DMS79 treated with DMSO at 0.1 percent for 48 hours (cell line): Measurements from ENCODE around the gene PSMB7.

Experiments
- DNase-seq: peaks from one replicate; lab custom pipeline; 2025; lab: John Stamatoyannopoulos, UW

PSMB7 gene

GRCh38 chr9:124326378-124326777, 88.9 kb downstream of the PSMB7 start:
- DNase-seq: no peak

GRCh38 chr9:124325816-124326215, 89.4 kb downstream of the PSMB7 start:
- DNase-seq: no peak

GRCh38 chr9:124323904-124324303, 91.3 kb downstream of the PSMB7 start:
- DNase-seq: no peak

DNA sequence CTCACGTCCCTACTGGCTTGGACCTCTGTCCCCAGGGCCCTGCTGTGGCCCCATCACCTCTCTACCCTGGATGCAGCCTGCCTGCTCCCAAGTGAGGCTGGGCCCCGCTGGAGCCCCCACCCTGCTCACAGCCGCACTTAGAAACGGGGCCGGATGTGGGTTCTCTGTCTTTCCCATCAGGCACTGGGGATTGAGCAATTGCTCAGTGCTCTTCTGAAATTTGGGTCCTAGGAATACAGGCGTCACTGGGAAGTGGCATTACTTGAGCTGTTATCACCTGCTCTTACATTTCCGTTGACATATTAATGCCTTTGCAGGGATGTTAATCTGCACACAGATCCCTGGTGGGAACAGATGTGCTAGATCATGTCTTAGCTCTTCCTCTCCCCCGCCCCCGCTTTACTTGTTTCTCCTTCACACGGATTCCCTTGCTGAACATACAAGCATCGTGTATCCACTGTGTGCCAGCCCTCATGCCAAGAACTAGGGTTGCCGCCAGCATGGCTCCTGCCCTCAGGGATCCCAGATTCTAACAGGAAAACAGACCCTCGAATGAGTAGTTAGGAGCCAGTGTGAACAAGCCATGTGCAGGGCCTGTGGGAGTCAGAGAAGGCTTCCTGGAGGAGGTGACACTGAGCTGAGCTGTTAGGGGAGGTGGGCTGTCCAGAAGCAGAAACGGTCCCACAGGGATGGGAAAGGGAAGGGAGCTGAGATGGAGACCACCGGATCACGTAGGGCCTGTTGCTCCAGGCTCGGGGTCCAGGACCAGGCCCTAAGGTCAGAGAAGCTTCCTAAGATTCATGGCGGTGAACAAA, 92.4 kb downstream of the PSMB7 start:
- no peak for DNase-seq

GRCh38 chr9:124321935-124322334, 93.3 kb downstream of the PSMB7 start:
- no peak for DNase-seq

DNA sequence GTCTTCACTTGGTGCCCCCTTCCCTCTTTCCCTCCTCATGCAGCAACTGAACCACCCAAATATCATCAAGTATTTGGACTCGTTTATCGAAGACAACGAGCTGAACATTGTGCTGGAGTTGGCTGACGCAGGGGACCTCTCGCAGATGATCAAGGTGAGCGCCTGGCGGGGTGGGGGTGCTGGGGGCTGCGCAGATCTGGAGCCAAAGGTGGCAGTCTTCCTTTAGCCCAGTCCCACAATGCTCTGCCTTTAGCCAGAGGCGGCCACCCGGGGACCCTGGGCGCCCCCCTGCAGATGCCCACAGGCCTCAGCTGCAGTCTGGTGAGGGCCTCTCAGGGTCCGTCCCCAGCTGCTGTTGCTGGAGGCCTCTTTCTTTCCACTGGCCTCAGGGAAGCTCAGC, 93.8 kb downstream of the PSMB7 start:
- no peak for DNase-seq

DNA sequence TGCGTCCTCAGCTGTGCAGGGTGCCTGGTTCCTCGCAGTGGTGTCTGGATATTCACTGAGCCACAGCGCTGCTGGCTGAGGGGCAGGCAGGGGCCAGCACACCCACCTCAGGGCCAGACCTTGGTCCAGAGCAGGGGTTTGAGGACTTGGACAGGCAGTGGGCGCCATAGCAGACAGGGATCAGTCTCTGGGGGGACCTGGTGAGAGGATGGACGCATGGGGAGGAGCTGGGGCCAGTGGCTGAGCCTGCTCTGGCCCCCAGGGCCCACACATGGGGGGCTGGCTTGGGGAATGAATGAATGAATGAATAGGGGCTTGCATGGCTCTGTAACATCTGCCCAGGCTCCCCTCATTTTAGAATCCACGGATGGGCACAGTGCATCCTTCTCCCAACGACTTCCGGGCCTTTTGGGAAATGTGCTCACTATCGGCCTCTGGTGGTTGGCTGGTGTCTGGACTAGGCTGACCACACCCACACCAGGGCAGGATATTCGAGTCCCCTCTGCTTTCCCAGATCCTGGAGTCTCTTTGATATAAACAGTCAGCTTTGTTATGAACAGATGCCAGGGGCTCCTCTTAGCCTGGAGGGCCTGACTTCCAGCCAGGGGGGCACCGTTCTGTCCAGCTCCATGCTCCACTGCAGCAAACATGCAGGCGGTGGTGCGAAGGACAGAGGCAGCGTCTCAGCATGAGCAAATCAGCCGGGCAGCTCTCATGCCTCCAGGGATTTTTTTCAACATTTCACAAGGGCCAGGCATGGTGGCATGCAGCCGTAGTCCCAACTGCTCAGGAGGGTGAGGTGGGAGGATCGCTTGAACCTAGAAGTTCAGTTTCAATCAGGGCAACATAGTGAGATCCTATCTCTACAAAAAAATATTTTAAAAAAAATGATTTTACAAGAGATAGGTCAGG, 94.9 kb downstream of the PSMB7 start:
- no peak for DNase-seq

DNA sequence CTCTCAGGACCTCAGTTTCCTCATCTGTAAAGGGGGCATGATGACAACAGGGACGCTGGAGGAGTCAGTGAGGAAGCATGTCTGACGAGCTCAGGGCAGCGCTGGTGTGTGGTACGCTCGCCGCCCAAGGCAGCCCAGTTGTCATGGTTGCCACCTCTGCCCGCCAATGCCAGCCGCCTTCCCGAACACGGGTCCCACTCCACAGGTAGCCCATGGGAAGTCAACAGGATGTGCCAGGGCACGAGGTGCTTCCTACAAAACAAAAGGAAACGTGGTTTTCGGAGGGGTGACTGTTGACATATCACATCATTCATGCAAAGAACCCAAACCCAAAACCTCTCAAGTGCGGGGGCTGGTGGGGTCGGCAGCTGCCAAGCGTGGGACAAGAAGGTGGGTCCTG, 99.4 kb downstream of the PSMB7 start:
- no peak for DNase-seq

DNA sequence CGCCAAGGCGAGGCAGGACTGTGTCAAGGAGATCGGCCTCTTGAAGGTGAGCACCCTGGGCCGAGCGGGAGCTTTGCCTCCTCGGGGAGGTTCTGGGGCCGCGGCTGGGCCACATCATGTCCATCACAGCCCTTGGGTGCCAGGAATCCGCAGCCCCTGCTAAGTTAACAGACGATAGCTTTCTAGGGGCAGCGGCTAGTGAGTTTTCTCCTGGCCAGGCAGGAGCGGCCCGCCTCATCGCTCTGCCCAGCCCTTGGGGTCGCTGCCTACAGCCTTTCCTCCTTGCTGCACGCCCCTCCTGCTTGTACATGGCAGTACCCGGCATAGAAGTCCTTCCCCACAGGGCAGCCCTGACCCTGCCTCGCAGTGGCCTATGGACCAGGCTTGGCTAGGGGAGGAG, 101.3 kb downstream of the PSMB7 start:
- DNase-seq: no peak

GRCh38 chr9:124312290-124313265, 102.7 kb downstream of the PSMB7 start:
- no peak for DNase-seq

GRCh38 chr9:124311283-124311682, 104.0 kb downstream of the PSMB7 start:
- DNase-seq: no peak

DNA sequence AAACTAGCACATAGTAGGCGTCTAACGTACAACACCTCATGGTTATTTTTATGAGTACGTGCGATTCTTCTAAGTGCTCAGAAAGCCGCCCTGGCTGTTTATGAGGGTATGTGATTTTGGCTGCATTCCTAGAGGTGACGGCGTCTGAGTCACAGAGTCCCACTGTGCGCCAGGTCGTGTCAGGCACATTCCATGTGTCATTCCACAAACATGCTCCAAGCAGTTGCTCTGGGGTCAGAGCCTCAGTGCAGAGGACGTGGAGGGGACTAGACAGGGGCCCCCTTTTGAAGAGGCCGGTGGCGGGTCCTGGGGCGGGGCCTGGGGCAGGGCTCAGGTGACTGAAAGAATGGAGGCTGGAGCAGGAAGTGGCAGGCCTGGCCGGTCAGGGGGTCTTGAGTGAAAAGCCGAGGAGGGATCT, 105.6 kb downstream of the PSMB7 start:
- no peak for DNase-seq

GRCh38 chr9:124308606-124309491, 106.4 kb downstream of the PSMB7 start:
- no peak for DNase-seq

- no peak for DNase-seq
Measured at GRCh38 chr9:124307379-124308030, 107.7 kb downstream of the PSMB7 start.

DNA sequence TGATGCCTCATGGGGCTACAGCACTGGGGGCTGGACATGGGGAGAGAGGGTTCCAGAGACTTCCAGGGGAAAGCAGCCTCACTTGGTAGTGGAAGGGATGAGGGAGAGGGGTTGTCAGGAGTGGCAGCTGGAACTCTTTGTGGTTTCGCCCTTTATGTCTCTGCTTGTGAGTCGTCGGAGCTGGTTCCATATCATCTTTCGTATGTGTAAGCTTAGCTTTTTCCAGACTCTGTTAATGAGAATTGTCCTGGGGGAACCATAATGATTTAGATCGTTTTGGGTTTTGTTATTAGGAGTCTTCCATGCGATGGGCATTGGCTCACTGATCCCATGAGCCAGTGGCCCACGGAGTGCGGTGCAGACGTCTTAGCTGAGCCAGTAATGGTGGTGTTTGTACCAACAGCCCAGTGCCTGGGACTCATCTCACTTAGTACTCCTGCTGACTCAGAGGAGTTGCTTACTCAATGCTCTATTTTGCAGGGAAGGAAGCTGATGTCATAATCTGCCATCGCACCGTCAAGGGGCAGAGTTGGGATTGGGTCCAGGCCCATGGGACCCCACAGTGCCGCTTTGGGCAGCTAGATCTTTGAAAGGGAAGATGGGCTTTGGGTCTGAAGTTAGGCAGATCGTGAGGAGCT, 109.0 kb downstream of the PSMB7 start:
- no peak for DNase-seq

DNA sequence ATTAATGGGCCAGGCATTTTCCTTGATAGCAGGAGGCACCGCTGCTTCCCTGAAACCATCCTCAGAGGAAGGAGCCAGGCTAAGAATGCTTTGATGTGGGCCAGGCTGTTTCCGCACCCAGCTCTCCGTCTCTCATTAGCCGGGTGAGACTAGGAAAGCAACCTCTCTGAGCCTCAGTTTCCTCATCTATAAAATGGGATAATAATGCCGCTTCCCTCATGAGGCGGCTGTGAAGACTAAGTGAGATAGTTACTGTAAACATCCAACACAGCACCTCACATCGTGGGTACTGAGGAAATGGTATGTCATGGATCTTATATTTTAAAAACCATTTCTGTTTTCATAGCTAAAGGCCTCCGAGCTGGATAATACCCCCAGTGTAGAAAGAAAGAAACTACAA, 111.0 kb downstream of the PSMB7 start:
- no peak for DNase-seq

- no peak for DNase-seq
Measured at GRCh38 chr9:124303762-124304161, 111.5 kb downstream of the PSMB7 start.
